HepG2 (cell line): ENCODE data around the gene EP300. TPM values are rescaled to one million over a fixed set of nuclear protein-coding genes. Genes with fewer than 3 reads are reported as not detected.

Experiments used
- CEBPB ChIP-seq: IDR thresholded peaks from 2 replicates; pipeline ENCODE4 v1.6.1; 2011; ENCODE audit warnings: low read depth, low read length, improper control_type of control experiment, borderline replicate concordance
- FOXA3 ChIP-seq: IDR thresholded peaks from 2 replicates; pipeline ENCODE4 v1.6.1; 2016; ENCODE audit warnings: missing genetic modification reagents, missing compliant biosample characterization
- HOXA3 ChIP-seq: sonication (generic); formaldehyde crosslinking; IDR thresholded peaks from 2 replicates; pipeline ENCODE4 v1.5.0; 2020; ENCODE audit warnings: missing genetic modification reagents
- JUND ChIP-seq: sonication (generic); formaldehyde crosslinking; IDR thresholded peaks from 2 replicates; pipeline ENCODE4 v1.8.0; 2022; ENCODE audit warnings: mild to moderate bottlenecking, missing genetic modification reagents
- MBNL3 ChIP-seq: fragments of 250-450 bp; sonication (Bioruptor Pico); conservative IDR thresholded peaks from 2 replicates; pipeline ENCODE4 v1.8.0; 2022; ENCODE audit warnings: mild to moderate bottlenecking, inconsistent platforms
- ZFP37 ChIP-seq: sonication (generic); formaldehyde crosslinking; IDR thresholded peaks from 2 replicates; pipeline ENCODE4 v1.4.0; 2020; ENCODE audit warnings: missing genetic modification reagents, borderline replicate concordance
- ZNF205 ChIP-seq: IDR thresholded peaks from 2 replicates; pipeline ENCODE4 v1.6.1; 2018; ENCODE audit warnings: missing biosample characterization, missing genetic modification reagents
- ZNF230 ChIP-seq: sonication (generic); formaldehyde crosslinking; IDR thresholded peaks from 2 replicates; pipeline ENCODE4 v1.4.0; 2020; ENCODE audit warnings: mild to moderate bottlenecking, missing genetic modification reagents
- ZNF3 ChIP-seq: IDR thresholded peaks from 2 replicates; pipeline ENCODE4 v1.7.0; 2017; ENCODE audit warnings: inconsistent platforms
- ZNF605 ChIP-seq: sonication (generic); formaldehyde crosslinking; IDR thresholded peaks from 2 replicates; pipeline ENCODE4 v1.8.0; 2022; ENCODE audit warnings: mild to moderate bottlenecking, missing genetic modification reagents
- ZNF780A ChIP-seq: sonication (generic); formaldehyde crosslinking; IDR thresholded peaks from 2 replicates; pipeline ENCODE4 v1.8.0; 2022; ENCODE audit warnings: mild to moderate bottlenecking, missing genetic modification reagents, moderate library complexity
- polyA plus RNA-seq, 8 experiments: library from polyadenylated mRNA; depleted of rRNA in 3 of 8; stranded (reverse) in 7 of 8; unstranded in 1 of 8; fragments of >200 nt; fragmentation: Illumina TruSeq in 4 of 8; extraction: Trizol in 4 of 8; gene quantifications; 2 replicates each; pipeline versions ENCODE4 v1.2.1 to v1.2.3, GENCODE V29; 2011 to 2016; ENCODE audit warnings: low read depth in 4 of 8, missing spikeins in 1 of 8, mixed read lengths in 1 of 8; ENCODE audit not compliant: insufficient read depth in 1 of 8
- total RNA-seq, 5 experiments: library from RNA; depleted of rRNA; stranded (reverse); fragments of >200 nt; fragmentation: Illumina TruSeq; extraction: Trizol; gene quantifications; 2 replicates each; pipeline ENCODE4 v1.2.3, GENCODE V29; 2016; ENCODE audit warnings: low read depth in 1 of 5
- TF ChIP-seq, protein P1 (sequence below): sonication (generic); formaldehyde crosslinking; IDR thresholded peaks from 2 replicates; pipeline ENCODE4 v1.4.0; 2020; ENCODE audit warnings: missing genetic modification reagents; ENCODE audit errors: not compliant biosample characterization
- TF ChIP-seq, protein P2 (sequence below): sonication (generic); formaldehyde crosslinking; IDR thresholded peaks from 2 replicates; pipeline ENCODE4 v1.5.0; 2020; ENCODE audit warnings: mild to moderate bottlenecking, missing genetic modification reagents
- TF ChIP-seq, protein P3 (sequence below): sonication (generic); formaldehyde crosslinking; conservative IDR thresholded peaks from 2 replicates; pipeline ENCODE4 v1.4.0; 2020; ENCODE audit warnings: mild to moderate bottlenecking, missing genetic modification reagents, moderate library complexity
- TF ChIP-seq, protein P4 (sequence below): sonication (generic); formaldehyde crosslinking; IDR thresholded peaks from 2 replicates; pipeline ENCODE4 v1.5.1; 2020; ENCODE audit warnings: missing genetic modification reagents, mild to moderate bottlenecking, borderline replicate concordance
- TF ChIP-seq, protein P5 (sequence below): sonication (generic); formaldehyde crosslinking; IDR thresholded peaks from 2 replicates; pipeline ENCODE4 v1.5.0; 2020; ENCODE audit warnings: missing genetic modification reagents

EP300 gene
- total and polyA plus RNA-seq, 2 of the 13 experiments (the other 11 are each of a cell fraction or from before 2014, with no cell fraction given) = 13.6 to 14.9 TPM

DNA sequence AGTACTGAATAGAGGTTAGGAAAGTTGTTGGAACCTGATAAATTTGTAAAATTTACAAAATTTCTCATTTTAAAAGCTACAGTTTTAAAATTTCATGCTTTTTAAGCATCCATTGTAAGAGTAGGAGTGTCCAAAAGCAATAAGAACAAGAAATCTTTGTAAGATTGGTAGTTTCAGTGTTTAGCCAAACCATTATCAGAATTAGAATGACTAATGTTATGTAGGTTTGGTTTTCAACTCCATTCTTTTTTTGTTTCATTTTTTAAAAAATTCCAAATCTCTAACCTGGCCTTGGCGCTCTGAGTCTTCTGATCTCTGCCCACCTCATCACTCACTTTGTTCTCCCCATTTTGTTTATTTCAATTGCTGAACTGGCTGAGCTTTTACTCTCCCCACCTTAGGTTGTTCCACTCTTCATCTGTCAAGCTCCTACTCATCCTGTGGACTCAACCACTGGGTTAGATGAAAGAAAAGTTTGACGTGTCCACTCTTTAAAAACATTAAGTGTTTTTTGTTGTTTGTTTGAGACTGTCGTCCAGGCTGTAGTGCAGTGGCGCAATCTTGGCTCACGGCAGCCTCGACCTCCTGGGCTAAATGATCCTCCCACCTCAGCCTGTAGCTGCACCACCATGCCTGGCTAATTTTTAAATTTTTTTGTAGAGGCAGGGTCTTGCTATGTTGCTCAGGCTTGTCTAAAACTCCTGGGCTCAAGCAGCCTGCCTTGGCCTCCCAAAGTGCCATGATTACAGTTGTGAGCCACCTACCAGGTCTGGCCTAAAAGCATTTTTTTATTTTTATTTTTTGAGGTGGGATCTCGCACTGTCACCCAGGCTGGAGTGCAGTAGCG is 14.0 kb downstream of the EP300 start (continued):
- TF ChIP-seq, protein P1, sequence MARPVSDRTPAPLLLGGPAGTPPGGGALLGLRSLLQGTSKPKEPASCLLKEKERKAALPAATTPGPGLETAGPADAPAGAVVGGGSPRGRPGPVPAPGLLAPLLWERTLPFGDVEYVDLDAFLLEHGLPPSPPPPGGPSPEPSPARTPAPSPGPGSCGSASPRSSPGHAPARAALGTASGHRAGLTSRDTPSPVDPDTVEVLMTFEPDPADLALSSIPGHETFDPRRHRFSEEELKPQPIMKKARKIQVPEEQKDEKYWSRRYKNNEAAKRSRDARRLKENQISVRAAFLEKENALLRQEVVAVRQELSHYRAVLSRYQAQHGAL (CRISPR knock-in tag) = no peak
- TF ChIP-seq ZNF3 (CRISPR knock-in tag) (no peak), ZNF605 (0 out of 2 replicates have a peak, but pooled peaks have one; percentile 35), MBNL3 (CRISPR knock-in tag) (no peak), FOXA3 (peak; percentile 25; the same call in 1 of the 2 replicates), ZNF205 (CRISPR knock-in tag) (0 out of 2 replicates have a peak, but pooled peaks have one; percentile 16), JUND (no peak), ZNF230 (CRISPR knock-in tag) (no peak), HOXA3 (CRISPR knock-in tag) (peak; percentile 25; the same call in 1 of the 2 replicates), CEBPB (peak; percentile 86; the same call in 1 of the 2 replicates), ZNF780A (CRISPR knock-in tag) (no peak), ZFP37 (no peak)
- TF ChIP-seq, protein P2, sequence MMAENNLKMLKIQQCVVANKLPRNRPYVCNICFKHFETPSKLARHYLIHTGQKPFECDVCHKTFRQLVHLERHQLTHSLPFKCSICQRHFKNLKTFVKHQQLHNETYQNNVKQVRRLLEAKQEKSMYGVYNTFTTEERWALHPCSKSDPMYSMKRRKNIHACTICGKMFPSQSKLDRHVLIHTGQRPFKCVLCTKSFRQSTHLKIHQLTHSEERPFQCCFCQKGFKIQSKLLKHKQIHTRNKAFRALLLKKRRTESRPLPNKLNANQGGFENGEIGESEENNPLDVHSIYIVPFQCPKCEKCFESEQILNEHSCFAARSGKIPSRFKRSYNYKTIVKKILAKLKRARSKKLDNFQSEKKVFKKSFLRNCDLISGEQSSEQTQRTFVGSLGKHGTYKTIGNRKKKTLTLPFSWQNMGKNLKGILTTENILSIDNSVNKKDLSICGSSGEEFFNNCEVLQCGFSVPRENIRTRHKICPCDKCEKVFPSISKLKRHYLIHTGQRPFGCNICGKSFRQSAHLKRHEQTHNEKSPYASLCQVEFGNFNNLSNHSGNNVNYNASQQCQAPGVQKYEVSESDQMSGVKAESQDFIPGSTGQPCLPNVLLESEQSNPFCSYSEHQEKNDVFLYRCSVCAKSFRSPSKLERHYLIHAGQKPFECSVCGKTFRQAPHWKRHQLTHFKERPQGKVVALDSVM (CRISPR knock-in tag) = peak; percentile 42; the same call in 1 of the 2 replicates
- TF ChIP-seq, protein P3, sequence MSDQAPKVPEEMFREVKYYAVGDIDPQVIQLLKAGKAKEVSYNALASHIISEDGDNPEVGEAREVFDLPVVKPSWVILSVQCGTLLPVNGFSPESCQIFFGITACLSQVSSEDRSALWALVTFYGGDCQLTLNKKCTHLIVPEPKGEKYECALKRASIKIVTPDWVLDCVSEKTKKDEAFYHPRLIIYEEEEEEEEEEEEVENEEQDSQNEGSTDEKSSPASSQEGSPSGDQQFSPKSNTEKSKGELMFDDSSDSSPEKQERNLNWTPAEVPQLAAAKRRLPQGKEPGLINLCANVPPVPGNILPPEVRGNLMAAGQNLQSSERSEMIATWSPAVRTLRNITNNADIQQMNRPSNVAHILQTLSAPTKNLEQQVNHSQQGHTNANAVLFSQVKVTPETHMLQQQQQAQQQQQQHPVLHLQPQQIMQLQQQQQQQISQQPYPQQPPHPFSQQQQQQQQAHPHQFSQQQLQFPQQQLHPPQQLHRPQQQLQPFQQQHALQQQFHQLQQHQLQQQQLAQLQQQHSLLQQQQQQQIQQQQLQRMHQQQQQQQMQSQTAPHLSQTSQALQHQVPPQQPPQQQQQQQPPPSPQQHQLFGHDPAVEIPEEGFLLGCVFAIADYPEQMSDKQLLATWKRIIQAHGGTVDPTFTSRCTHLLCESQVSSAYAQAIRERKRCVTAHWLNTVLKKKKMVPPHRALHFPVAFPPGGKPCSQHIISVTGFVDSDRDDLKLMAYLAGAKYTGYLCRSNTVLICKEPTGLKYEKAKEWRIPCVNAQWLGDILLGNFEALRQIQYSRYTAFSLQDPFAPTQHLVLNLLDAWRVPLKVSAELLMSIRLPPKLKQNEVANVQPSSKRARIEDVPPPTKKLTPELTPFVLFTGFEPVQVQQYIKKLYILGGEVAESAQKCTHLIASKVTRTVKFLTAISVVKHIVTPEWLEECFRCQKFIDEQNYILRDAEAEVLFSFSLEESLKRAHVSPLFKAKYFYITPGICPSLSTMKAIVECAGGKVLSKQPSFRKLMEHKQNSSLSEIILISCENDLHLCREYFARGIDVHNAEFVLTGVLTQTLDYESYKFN (CRISPR knock-in tag) = peak; percentile 51
- TF ChIP-seq, protein P4, sequence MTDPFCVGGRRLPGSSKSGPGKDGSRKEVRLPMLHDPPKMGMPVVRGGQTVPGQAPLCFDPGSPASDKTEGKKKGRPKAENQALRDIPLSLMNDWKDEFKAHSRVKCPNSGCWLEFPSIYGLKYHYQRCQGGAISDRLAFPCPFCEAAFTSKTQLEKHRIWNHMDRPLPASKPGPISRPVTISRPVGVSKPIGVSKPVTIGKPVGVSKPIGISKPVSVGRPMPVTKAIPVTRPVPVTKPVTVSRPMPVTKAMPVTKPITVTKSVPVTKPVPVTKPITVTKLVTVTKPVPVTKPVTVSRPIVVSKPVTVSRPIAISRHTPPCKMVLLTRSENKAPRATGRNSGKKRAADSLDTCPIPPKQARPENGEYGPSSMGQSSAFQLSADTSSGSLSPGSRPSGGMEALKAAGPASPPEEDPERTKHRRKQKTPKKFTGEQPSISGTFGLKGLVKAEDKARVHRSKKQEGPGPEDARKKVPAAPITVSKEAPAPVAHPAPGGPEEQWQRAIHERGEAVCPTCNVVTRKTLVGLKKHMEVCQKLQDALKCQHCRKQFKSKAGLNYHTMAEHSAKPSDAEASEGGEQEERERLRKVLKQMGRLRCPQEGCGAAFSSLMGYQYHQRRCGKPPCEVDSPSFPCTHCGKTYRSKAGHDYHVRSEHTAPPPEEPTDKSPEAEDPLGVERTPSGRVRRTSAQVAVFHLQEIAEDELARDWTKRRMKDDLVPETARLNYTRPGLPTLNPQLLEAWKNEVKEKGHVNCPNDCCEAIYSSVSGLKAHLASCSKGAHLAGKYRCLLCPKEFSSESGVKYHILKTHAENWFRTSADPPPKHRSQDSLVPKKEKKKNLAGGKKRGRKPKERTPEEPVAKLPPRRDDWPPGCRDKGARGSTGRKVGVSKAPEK (CRISPR knock-in tag) = no peak
- TF ChIP-seq, protein P5, sequence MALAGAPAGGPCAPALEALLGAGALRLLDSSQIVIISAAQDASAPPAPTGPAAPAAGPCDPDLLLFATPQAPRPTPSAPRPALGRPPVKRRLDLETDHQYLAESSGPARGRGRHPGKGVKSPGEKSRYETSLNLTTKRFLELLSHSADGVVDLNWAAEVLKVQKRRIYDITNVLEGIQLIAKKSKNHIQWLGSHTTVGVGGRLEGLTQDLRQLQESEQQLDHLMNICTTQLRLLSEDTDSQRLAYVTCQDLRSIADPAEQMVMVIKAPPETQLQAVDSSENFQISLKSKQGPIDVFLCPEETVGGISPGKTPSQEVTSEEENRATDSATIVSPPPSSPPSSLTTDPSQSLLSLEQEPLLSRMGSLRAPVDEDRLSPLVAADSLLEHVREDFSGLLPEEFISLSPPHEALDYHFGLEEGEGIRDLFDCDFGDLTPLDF (CRISPR knock-in tag) = no peak
